Stimulated activated CD8-positive, alpha-beta memory T cell treated with anti-CD3 and anti-CD28 coated beads, Interleukin-12 subunit alpha, Interleukin-12 subunit beta, amount 100 ng/mL, for 24 hours (primary cell): ENCODE data around the gene CYP26C1.

Experiments used
- DNase-seq: peaks from one replicate; pipeline ENCODE4 v3.0.0-alpha.2; 2020; ENCODE audit errors: extremely low read depth

Gene CYP26C1

GRCh38 chr10:93110472-93111146 lies 50.0 kb downstream of the CYP26C1 start:
- DNase-seq: no peak

DNA sequence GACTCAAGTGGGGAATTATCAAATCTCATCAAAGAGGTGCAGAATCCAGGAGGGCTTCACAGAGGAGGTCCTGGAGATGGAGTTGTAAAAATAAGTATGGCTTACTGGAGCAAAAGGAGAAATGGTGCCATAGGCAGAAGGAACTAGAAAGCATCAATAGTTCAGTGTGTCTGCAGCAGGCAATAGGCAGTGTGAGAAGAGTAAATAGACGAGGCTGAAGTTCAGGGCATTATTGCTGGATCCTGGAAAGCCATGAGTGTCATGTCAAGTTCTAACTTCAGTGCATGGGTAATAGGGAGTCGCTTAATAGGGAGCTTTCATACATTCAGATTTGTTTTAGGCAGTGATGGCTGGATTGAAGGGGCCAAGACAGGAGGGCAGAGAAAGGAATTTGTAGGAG lies 52.4 kb downstream of the CYP26C1 start:
- no peak for DNase-seq

GRCh38 chr10:93115661-93116383 lies 55.2 kb downstream of the CYP26C1 start:
- DNase-seq: peak; percentile 25
